Measurements from ENCODE around the gene RAET1E. TPM values are rescaled to one million over a fixed set of nuclear protein-coding genes. Genes with fewer than 3 reads are reported as not detected.

The RAET1E gene
- total and polyA plus RNA-seq, 9 of the 15 experiments (the other 6 are each of a cell fraction or from before 2014, with no cell fraction given): not detected

DNA sequence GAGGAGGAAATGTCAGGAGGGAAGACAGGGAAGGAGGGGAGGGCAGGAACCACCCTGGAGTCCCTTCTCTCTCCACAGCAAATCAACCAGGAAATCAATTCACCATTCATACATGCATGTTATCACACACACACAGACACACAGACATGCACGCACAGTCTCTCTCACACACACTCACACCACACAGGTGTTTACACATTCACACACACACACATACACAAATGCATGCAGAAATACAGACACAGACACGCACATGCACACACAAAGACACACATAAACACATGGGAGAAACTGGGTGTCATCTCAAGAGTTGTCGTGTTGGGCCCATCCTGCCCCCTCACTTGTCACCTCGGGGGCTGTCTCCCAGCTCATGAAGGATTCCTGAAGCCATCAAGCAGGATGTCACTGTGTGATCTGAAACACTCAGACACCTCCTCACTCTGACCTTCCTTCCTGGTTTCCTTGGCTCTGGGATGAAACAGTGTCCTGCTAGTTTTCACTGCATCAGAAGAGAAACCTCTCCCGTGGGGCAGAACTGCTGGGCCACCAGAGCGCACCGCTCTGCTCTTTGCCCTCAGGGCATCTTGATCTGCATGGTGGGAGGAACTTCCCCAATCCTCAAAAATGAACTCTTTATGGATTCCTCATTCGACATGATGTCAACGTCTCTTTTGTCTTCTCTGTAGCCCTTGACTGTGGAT lies 15.8 kb upstream of the RAET1E start:
- POLR2A ChIA-PET: interaction anchor here (0.7 to 1.6 kb wide), 3 partner anchors 8 to 68 kb away, joined by 3 to 7 read pairs (median 3); no protein-coding TSS in a partner anchor
- H3K27ac ChIP-seq (ENCODE audit: extremely low read depth, low read depth, low read length): no peak overlapping the region
- H3K36me3 ChIP-seq (ENCODE audit: control insufficient read depth, insufficient read depth, low read length): no peaks in the 10 kb centered on the region
- no TSS peak for BruUV-seq (replicated peaks)
- H3K79me2 ChIP-seq (ENCODE audit: control insufficient read depth, insufficient read depth, low read length): no peaks in the 10 kb centered on the region
- FAIRE-seq (peak; percentile 72), ATAC-seq (no peak), DNase-seq (ENCODE audit: extremely low read depth in 1 of 4, low spot score in 3 of 4) (no peak)
- no peak overlapping the region for H3K4me3 ChIP-seq
- H3K9me1 ChIP-seq (ENCODE audit: control insufficient read depth, insufficient read depth, low read length): no peaks in the 10 kb centered on the region
- intact Hi-C loops (cut with micrococcal nuclease): no loop called here
- H3K4me2 ChIP-seq (ENCODE audit: insufficient read depth, low read length): no peak overlapping the region
- H3K27me3 ChIP-seq (ENCODE audit: control insufficient read depth in 2 of 2, insufficient read depth in 2 of 2, low read length in 2 of 2): peaks cover 19 to 67% of the 10 kb centered on the region in 2 experiments; a peak in 4 of 5 replicates
- WGBS (ENCODE audit: insufficient coverage, low coverage, missing lambda C conversion rate): 3% methylated on average over 9 of the region's 9 CpGs
- TF ChIP-seq, protein P1, sequence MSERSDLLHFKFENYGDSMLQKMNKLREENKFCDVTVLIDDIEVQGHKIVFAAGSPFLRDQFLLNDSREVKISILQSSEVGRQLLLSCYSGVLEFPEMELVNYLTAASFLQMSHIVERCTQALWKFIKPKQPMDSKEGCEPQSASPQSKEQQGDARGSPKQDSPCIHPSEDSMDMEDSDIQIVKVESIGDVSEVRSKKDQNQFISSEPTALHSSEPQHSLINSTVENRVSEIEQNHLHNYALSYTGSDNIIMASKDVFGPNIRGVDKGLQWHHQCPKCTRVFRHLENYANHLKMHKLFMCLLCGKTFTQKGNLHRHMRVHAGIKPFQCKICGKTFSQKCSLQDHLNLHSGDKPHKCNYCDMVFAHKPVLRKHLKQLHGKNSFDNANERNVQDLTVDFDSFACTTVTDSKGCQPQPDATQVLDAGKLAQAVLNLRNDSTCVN (CRISPR knock-in tag; IDR thresholded peaks at IDR 0.05): 0 out of 2 replicates have a peak, but pooled peaks have one; percentile 56
- no peak for TF ChIP-seq ZNF695 (CRISPR knock-in tag; IDR thresholded peaks at IDR 0.05)
- TF ChIP-seq, protein P2, sequence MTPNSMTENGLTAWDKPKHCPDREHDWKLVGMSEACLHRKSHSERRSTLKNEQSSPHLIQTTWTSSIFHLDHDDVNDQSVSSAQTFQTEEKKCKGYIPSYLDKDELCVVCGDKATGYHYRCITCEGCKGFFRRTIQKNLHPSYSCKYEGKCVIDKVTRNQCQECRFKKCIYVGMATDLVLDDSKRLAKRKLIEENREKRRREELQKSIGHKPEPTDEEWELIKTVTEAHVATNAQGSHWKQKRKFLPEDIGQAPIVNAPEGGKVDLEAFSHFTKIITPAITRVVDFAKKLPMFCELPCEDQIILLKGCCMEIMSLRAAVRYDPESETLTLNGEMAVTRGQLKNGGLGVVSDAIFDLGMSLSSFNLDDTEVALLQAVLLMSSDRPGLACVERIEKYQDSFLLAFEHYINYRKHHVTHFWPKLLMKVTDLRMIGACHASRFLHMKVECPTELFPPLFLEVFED (CRISPR knock-in tag; conservative IDR thresholded peaks at IDR 0.05): peak; percentile 36; the same call in 1 of the 2 replicates
- no peak for TF ChIP-seq RBM17 (IDR thresholded peaks at IDR 0.05; ENCODE audit: borderline replicate concordance, low read depth, low read length)
- peak; percentile 61; the same call in 1 of the 2 replicates for TF ChIP-seq ELF4 (CRISPR knock-in tag; IDR thresholded peaks at IDR 0.05)
- TF ChIP-seq, protein P3, sequence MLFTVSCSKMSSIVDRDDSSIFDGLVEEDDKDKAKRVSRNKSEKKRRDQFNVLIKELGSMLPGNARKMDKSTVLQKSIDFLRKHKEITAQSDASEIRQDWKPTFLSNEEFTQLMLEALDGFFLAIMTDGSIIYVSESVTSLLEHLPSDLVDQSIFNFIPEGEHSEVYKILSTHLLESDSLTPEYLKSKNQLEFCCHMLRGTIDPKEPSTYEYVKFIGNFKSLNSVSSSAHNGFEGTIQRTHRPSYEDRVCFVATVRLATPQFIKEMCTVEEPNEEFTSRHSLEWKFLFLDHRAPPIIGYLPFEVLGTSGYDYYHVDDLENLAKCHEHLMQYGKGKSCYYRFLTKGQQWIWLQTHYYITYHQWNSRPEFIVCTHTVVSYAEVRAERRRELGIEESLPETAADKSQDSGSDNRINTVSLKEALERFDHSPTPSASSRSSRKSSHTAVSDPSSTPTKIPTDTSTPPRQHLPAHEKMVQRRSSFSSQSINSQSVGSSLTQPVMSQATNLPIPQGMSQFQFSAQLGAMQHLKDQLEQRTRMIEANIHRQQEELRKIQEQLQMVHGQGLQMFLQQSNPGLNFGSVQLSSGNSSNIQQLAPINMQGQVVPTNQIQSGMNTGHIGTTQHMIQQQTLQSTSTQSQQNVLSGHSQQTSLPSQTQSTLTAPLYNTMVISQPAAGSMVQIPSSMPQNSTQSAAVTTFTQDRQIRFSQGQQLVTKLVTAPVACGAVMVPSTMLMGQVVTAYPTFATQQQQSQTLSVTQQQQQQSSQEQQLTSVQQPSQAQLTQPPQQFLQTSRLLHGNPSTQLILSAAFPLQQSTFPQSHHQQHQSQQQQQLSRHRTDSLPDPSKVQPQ (CRISPR knock-in tag; IDR thresholded peaks at IDR 0.05; ENCODE audit: borderline replicate concordance): no peak
- TF ChIP-seq, protein P4, sequence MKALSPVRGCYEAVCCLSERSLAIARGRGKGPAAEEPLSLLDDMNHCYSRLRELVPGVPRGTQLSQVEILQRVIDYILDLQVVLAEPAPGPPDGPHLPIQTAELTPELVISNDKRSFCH (CRISPR knock-in tag; IDR thresholded peaks at IDR 0.05): no peak
- TF ChIP-seq, protein P4 (tag; IDR thresholded peaks at IDR 0.05): 0 out of 2 replicates have a peak, but pooled peaks have one; percentile 21
- TF ChIP-seq NCOA6 (IDR thresholded peaks at IDR 0.05): no peak
- no peak for TF ChIP-seq HMG20B (CRISPR knock-in tag; IDR thresholded peaks at IDR 0.05)
- TF ChIP-seq HDAC1 (IDR thresholded peaks at IDR 0.05): no peak
- TF ChIP-seq POLR2H (tag; IDR thresholded peaks at IDR 0.05; ENCODE audit: low read depth): no peak
- CTCF ChIA-PET (ENCODE audit: low intra/inter-chr PET ratio): no interaction called here
- H3K9me3 ChIP-seq (replicated peaks; ENCODE audit: control insufficient read depth, insufficient read depth, low read depth, low read length): peaks cover 4% of the 10 kb centered on the region; the same call in 1 of the 2 replicates
- in situ Hi-C loops (cut with MboI): loop anchor here (25.0 kb wide), 1 partner anchor 876 kb away; no protein-coding TSS in a partner anchor
- H4K20me1 ChIP-seq (replicated peaks; ENCODE audit: control insufficient read depth, insufficient read depth, low read length): peaks cover 4% of the 10 kb centered on the region; the same call in 1 of the 2 replicates
- no peak overlapping the region for H3K9ac ChIP-seq (ENCODE audit: insufficient read depth in 1 of 2, low read depth in 2 of 2, low read length in 2 of 2)
- H3K4me1 ChIP-seq (replicated peaks in 1 of 2; ENCODE audit: control insufficient read depth in 2 of 2, insufficient read depth in 2 of 2, low read length in 2 of 2): peaks cover 0 to 3% of the 10 kb centered on the region in 2 experiments; a peak in 3 of 5 replicates
- H2AFZ ChIP-seq (ENCODE audit: low read depth, low read length): no peak overlapping the region

Data from K562 (cell line).